Testis (tissue), 2 donors: ENCODE results near the gene XXYLT1.

Experiments used
- POLR2A ChIP-seq: fragments of 450-650 bp; IDR thresholded peaks from one replicate; pipeline ENCODE4 v1.6.1; 2017; ENCODE audit warnings: antibody characterized with exemption, mild to moderate bottlenecking, moderate library complexity
- TF ChIP-seq, protein P1 (sequence below), 3 experiments: fragments of 450-650 bp in 2 of 3; fragments of 200-600 bp in 1 of 3; sonication (generic) in 1 of 3; IDR thresholded peaks; one replicate each; pipeline ENCODE4 v1.5.1; 2016 to 2019; ENCODE audit warnings: antibody characterized with exemption in 3 of 3, mild to moderate bottlenecking in 2 of 3, moderate library complexity in 1 of 3

DNA sequence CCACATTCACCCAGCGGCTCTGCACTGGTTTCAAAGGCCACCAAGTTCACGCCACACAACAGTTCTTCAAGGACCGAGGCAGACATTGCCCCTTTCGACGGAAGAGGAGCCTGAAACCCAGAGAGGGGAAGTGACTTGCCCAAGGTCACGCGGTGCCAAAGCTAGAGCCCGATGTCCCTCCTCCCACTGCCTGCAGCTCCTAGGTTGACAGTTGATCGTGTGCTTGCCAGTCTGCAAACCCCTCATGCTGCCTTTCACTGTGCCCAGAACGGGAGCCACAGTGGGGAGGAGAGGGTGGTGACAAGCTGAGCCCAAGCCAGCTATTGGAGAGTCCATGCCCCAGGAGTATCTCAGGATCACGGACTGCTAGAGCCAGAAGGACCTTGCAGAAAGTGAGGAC, 230.9 kb downstream of the XXYLT1 start:
- TF ChIP-seq, protein P1, sequence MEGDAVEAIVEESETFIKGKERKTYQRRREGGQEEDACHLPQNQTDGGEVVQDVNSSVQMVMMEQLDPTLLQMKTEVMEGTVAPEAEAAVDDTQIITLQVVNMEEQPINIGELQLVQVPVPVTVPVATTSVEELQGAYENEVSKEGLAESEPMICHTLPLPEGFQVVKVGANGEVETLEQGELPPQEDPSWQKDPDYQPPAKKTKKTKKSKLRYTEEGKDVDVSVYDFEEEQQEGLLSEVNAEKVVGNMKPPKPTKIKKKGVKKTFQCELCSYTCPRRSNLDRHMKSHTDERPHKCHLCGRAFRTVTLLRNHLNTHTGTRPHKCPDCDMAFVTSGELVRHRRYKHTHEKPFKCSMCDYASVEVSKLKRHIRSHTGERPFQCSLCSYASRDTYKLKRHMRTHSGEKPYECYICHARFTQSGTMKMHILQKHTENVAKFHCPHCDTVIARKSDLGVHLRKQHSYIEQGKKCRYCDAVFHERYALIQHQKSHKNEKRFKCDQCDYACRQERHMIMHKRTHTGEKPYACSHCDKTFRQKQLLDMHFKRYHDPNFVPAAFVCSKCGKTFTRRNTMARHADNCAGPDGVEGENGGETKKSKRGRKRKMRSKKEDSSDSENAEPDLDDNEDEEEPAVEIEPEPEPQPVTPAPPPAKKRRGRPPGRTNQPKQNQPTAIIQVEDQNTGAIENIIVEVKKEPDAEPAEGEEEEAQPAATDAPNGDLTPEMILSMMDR (IDR thresholded peaks at IDR 0.05), result no peak
- no peak for TF ChIP-seq POLR2A
